GDM1 (cell line): ENCODE results near the gene STAT4.
A peak's percentile ranks its signal among the peaks of the same experiment; 100 is the strongest.

Experiments
- DNase-seq: peaks from one replicate; lab custom pipeline; 2025; lab: John Stamatoyannopoulos, UW

The STAT4 gene, protein sequence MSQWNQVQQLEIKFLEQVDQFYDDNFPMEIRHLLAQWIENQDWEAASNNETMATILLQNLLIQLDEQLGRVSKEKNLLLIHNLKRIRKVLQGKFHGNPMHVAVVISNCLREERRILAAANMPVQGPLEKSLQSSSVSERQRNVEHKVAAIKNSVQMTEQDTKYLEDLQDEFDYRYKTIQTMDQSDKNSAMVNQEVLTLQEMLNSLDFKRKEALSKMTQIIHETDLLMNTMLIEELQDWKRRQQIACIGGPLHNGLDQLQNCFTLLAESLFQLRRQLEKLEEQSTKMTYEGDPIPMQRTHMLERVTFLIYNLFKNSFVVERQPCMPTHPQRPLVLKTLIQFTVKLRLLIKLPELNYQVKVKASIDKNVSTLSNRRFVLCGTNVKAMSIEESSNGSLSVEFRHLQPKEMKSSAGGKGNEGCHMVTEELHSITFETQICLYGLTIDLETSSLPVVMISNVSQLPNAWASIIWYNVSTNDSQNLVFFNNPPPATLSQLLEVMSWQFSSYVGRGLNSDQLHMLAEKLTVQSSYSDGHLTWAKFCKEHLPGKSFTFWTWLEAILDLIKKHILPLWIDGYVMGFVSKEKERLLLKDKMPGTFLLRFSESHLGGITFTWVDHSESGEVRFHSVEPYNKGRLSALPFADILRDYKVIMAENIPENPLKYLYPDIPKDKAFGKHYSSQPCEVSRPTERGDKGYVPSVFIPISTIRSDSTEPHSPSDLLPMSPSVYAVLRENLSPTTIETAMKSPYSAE

DNA sequence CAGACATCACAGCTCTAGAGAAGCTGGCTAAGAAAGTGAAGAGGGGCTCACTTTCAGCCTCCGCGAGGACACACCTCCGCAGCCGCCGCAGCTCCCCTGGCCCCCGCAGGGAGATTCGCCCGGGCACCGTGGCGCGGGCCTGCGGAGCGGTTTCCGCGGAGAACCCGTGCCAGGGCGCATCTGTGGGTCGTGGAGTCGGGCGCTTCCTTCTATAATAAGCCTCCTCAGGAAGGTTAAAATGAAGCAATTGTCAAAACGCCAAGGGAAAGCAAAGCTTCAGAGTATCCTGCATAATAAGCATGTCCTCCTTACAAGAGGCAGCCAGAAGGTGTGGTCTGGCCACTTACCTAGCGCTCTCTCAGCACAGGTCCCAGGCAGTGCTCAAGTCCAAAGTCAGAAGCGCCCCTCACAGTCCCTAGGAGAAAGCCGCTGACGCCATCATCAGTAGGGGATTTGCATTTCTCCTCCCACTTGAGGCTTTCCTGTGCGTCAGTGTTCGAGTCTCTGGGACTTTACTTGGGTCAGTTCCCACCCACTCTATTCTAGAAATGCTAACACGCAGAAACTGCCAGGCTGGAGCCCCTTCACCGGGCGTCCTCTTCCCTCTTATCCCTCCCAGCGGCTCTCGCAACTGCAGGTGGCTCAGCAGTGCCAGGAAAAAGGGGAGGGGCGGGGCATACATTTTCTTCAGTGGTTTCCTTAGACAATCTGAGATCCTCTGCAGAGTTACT lies at the start of gene STAT4:
Gene STAT4 (minus strand): TSS at position 395 of the 731 bp plus-strand sequence. CDS start 2,791 bp downstream, outside the sequence.
- DNase-seq, result peak; percentile 38

DNA sequence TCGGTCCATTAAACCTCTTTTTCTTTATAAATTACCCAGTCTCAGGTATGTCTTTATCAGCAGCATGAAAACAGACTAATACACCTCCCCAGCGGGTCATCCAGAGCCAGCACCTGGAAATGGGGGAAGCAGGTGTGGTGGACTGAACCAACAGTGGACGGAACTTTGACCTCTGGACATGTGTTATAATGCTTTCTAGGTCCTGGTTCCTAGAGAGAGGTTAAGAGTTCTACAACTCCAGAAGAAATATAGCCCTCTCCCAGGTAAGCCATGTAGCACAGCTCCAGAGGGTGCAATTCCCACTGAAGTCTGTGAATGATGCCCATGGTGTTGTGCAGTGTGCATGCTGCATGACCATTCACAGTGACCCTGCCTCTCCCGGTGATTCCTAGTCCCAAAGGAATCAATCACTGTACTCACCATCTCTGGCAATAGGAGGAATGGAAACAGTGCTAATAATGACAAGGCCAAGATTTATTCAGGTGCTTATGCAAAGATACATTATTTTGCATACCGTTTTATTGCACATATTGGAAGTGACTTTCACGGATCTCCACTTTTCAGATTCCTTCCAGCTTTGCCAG lies 49.2 kb upstream of the STAT4 start:
- no peak for DNase-seq

DNA sequence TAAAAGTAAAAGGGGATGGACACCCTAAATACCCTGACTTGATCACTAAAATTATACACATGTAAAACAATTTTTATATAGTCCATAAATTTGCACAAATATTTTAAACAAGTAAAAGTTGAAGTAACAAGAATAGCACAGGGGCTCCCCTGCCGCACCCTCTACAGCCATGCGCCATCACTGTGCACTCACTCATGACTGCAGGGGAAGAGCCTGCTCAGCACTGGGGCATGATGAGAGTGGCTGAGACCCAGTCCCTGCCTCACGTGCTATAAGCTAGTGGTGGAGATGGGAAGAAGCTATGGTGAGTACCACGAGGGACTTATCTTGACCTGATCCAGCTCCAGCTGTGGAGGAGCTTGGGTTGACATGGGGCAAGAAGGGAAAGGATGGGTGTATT lies 47.5 kb upstream of the STAT4 start:
- DNase-seq, result no peak

DNA sequence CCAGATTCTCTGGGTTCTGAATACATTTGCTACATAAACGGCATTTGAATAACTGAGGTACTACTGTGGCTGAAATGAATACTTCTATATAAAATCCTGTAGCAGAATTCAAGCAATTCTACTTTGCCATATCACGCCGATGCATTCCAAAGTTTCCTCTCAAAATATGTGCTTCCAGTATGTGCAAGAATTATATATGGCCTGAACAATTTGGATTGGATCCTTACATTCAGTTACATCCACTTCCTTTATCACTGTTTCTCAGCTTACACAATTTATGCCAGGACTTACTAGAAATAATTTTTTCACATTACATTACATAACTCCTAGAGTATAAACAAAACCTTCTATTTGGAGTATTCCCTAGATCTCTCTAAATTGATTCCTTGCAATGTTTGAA lies 46.3 kb upstream of the STAT4 start:
- no peak for DNase-seq

DNA sequence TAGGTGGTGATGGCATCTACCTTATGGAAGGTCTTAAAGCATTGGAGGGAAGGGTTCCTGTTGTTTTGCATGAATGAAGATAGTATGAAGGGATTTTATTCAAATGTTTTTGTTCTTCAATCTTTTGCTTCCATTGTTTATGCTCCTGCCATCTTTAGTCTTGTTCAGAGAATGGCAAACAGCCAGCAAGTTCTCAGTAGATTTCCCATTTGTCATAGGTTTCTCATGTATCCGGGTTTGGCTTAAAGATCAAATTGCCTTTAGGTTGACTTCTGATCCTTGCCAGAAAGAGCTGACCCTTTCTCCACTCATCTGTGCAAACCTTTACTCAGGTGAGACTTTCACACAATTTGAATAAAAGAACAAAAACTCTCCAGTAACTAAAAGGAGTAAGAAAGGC lies 44.2 kb upstream of the STAT4 start:
- no peak for DNase-seq

DNA sequence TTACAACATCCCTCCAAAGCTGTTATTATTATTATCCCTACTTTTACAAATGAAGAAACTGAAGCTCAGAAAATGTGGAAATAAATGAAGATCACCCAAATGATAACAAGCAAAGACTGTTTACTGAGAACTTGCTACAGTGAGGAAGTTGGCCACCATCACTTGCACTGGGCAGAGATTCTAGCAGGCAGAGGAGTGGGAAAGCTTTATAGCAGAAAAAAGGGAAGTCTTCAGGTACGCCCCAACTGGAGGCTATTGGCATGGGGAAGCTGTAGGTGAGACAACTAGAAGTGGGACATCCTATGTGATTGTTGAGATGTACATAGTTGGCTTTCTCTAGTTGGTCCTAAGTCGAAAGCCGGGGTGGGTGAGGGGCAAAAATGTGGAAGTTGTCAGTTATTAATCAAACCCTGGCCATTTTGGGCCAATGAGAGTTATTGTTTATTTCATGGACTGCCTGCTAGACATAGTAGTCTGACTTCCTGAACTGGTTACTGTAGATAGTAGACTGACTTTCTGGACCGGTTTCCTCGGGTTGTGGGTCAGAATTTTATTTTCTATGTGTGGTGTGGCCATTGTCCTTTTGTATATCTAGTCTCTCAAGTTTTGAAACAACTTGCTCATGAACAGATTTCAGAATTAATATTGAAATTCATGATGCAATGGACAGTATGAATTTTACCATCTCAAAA lies 40.2 kb upstream of the STAT4 start:
- DNase-seq, result no peak

DNA sequence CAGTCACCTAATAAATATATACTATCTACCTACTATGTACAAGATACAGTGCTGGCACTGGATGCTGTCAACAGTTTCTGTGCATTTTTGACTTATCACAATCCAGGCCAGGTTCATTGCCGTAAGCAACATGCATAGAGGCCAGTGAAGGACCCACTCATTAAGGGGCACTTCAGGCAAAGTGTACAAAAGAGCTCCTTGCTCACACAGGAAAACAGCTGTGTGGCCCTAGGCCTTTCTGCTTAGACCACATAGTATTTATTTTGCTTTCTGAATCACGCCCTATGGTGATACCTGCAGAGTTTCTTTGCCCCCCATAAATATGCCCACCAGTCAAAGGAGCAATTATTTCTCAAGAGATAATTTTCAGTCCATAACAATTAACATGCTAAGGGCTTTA lies 39.6 kb upstream of the STAT4 start:
- DNase-seq, result no peak

DNA sequence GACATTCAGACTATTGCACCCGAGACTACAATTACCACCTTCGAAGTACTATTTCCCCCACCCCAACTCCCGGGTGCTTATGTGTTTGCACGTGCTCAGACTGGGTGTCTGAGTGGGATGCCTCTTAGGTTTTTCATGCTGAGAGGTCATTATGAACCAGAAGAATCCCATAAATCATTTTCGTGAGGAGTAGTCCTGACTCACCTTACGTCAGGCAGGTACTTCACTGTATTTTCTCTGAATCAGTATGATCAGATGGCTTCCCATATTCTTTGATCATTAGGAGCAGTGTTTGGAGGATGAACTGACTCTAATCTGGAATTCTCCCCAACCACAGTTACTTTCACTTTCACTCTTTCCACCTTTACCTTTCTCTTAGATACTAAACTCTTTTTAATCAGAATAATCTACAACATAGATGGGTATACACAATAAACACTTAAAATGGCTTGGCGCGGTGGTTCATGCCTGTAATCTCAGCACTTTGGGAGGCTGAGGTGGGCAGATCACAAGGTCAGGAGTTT lies 38.4 kb upstream of the STAT4 start:
- no peak for DNase-seq

DNA sequence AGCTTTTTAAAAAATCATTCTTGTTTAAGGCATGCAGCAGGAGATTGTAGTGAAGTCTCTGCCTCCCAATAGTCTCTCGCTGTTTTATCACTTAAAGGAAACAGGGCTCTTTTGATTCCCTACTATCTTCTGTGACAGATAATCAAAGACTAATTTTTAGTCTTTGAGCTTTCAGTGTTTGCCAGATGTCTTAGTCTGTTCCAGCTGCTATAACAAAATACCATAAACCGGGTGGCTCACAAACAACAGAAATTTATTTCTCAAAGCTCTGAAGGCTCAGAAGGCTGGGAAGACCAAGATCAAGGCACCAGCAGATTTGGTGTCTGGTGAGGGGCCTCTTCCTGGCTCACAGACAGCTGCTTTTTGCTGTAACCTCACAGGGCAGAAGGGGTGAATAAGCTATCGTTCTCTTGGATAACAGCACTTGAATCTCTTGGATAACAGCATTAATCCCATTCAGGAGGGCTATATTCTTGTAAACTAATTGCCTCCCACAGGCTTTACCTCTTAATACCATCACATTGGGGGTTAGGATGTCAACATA lies 37.8 kb upstream of the STAT4 start:
- no peak for DNase-seq

DNA sequence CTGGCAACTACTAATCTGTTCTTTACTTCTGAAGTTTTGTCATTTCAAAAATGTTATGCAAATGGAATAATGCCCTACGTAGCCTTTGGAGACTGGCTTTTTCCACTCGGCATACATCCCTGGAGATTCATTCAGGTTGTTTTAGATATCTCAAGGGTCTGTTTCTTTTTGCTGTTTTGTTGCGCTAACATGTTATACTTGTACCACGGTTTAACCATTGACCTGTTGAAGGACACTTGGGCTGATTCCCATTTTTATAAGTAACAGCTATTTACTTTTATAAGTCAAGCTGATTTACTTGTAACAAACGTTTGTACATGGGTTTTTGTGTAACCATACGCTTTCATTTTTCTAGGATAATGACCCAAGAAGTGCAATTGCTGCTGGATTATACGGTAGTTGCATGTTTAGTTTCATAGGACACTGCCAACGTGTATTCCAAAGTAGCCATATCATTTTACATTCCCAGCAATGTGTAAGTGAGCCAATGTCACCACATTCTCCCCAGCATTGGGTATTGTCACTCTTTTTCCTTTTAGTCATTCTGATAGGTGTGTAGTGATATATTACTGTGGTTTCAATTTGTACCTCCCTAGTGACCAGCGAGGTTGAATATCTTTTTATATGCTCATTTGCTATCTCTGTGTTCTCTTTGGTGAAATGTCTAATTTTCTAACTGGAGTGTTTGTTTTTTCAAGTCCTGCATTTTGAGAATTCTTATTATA lies 36.5 kb upstream of the STAT4 start:
- no peak for DNase-seq

DNA sequence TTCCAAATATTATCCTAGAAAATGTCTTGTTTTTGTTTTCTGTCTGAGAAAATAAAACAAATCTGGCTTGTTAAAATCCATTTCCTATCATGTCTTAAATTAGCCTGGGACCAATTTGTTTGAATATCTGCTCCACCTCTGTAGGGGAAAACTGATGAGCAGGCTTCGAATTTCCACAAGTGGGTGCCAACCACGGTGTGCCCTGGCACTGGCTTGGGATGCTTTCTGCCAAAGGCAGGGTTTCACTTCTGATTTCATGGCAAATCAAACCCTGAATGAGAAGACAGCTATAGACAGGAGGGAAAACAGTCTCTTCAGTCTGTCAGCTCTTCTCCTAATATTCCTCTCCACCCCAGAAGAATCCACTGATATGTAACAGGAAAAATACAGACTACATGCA lies 33.7 kb upstream of the STAT4 start:
- DNase-seq, result no peak

DNA sequence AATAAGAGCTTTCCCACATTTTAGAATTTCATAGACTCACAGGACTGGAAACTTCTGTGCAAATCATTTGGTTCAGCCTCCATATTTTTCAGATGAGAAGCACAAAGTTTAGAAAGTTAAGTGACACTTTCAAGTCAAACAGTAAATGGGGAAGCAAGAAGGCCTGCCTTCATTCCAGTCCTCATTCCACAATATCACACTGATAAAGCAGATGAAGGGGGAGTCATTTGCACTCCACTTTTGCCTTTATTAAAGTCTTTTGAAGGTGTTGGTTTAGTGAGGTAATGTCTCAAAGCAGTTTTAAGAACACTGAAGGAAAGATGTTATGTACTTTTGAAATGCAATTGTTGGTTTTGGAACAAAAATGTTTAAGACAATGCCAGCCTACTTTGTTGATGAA lies 32.7 kb upstream of the STAT4 start:
- DNase-seq, result no peak

DNA sequence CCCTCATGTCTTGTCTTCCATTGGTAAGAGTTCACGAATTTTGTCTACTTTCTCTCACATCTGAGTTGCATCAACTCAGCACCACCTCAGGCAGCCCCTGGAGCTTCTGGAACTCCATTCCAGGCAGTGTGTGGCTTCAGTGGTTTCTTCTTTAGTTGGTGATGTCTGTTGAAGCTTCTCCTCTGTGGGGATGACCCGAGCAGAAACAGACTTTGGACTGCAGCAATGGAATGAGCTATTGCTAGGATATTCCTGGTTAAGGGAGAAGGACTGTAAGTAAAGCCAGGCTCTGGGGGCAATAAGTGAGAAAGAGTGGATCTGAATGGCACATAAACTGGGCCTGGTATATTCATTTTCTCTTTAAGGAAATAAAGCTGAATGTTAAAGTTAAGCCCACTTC lies 32.3 kb upstream of the STAT4 start:
- DNase-seq, result no peak

DNA sequence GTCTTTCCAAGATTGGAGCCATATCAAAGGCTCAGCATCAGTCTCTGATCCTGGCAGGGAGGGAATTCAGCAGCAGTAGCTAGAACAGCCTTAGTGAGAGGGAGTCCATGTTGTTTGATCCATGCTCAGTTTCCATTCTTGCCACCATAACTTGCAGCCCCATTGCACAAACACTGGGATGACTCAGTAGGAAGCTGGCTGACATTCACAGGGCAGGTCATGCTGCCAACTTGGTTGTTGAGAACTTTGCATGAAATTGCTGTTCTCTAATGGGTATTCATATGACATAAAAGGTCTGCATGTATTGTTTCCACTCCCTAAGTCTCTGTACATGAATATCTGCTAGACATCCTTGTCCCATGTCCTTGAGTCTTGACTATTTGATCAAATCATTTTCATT lies 29.9 kb upstream of the STAT4 start:
- DNase-seq, result no peak

DNA sequence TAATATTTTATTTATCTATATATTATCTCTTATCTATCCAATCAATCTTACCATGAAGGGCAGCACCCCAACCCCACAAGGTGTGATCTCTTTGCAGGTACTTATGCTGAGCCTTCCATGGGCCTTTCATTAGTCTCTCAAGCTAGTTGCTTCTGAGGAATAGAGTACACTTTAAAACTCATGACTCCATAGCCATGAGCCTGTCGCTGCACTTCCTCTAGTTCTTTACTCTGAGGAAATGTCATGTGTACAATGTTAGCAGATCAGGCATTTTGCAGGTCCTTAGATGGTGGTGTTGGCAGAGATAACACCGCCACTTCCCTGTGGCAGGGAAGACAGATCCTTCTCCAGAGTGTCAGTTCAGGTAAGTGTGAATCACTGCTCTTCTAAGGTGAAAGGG lies 29.5 kb upstream of the STAT4 start:
- no peak for DNase-seq

DNA sequence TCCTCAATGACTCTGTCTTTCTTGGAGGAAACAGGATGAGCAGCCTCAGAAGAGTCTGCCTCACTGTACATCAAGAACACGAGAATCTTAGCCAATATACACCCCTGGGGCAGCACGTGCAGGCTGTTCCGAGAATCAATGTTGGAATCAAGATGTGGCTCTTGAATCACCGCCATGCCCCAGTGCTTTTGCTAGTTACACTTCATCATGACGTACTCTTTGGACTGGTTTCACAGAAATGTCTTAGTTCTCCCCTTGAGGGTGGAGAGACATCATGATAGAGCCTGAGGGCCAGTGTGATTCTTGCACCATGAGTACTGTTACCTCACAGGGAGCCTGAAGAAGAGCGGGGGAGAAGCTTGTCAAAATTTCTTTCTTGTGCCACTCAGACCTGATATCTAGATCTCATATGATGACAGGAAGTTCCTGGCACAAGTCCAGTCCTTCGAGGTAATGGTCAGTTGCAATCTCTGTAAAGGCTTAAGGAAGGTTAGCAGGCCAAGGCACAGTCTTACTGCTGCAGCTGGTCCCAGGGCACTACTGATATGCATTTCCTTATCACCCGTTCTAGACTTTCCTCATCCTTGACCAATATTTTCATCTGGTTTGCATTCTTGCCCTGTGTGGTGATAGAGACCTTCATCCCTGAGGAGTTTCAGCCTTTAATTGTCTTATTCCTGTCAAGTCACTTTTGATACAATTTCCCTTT lies 28.2 kb upstream of the STAT4 start:
- DNase-seq, result no peak

DNA sequence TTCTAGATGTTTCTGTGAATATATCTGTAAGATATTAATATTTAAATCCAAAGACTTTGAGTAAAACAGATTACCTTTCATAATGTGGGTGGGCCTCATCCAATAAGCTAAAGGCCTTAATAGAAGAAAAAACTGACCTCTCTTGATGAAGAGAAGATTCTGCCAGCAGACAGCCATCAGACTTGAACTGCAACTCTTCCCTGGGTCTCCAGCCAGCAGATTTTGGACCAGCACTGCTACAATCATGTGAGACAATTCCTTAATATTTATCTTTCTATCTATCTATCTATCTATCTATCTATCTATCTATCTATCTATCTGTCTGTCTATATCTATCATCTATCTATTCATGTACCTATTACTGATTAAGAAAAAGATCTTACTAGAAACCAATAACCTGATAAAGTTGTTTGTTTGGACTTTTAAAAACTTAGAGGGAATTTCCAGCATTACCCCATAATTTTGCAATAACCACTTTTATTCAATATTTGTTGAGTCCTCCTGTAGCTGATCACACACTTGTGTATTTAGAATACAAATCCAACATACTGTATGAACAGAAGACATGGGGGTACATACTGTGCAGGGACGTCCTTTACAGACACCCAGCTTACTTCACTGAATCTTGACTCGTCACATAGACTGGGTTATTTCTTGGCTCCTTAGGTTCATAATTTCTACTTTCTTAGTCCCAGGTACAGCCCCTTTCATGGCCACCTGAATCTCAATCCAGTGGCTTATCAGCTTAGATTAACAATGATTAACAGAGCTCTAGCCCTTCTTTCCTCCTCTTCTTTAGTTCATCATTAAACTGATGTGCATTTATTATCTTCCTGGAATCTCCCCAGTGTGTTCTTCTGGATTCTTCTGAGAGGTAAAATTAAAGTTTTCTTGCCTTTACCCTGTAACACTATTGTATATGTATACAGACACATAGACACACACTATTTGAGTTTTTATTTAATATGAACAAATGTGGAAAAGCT lies 27.2 kb upstream of the STAT4 start:
- no peak for DNase-seq

DNA sequence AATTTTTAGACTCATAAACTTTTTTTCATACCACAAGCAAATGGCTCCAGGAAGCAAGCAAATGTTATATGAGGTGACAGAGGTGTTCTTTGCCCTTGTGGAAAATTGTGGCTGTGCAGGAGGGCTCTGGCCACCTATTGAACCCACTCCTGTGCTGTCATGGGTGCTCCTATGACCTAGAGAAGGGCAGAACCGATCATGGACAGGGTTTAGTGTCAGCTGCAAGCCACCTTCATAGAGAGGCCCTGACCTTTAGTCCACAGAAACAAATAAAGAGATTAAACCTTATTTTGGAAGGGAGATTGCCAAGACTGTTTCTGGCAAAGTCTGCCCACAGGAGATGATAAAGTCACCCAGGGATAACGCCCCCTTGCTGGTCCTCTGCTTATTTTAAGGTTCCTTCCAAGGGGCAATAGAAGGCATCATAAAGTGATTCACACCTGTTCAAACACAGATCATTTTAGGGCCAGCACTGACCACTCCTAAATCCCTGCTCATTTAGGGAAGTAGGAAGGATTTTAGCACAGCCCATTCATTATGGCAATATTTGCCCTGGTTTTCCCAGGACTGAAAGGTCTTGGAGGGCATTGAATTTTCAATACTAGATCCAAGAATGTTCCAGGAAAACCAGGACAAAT lies 26.1 kb upstream of the STAT4 start:
- no peak for DNase-seq
